Sigmoid colon (tissue), 4 donors: ENCODE measurements around the gene EIF1.

Experiments
- CTCF ChIP-seq, 4 experiments: fragments of 450-650 bp in 3 of 4; fragments of 200-600 bp in 1 of 4; IDR thresholded peaks; one replicate each; pipeline ENCODE4 v1.5.1; 2016 to 2019; ENCODE audit warnings: antibody characterized with exemption in 4 of 4, mild to moderate bottlenecking in 3 of 4, moderate library complexity in 2 of 4
- EP300 ChIP-seq, 4 donors: sonication (generic); formaldehyde crosslinking; IDR thresholded peaks; one replicate each; pipeline ENCODE4 v1.6.1; 2017; ENCODE audit warnings: antibody characterized with exemption in 4 of 4
- POLR2A ChIP-seq, 2 donors: fragments of 450-650 bp; IDR thresholded peaks; one replicate each; pipeline ENCODE4 v1.6.1; 2016; ENCODE audit warnings: antibody characterized with exemption in 2 of 2, mild to moderate bottlenecking in 2 of 2, moderate library complexity in 2 of 2
- POLR2AphosphoS5 ChIP-seq, 4 donors: sonication (generic); formaldehyde crosslinking; IDR thresholded peaks; one replicate each; pipeline ENCODE4 v1.6.1; 2017; ENCODE audit warnings: antibody characterized with exemption in 4 of 4

- TF ChIP-seq POLR2A (IDR thresholded peaks at IDR 0.05): no peak
- TF ChIP-seq CTCF (IDR thresholded peaks at IDR 0.05): no peak
- no peak for TF ChIP-seq POLR2AphosphoS5 (IDR thresholded peaks at IDR 0.05)
- no peak for TF ChIP-seq EP300 (IDR thresholded peaks at IDR 0.05)
These were observed 14.0 kb downstream of the EIF1 start for GRCh38 chr17:41702712-41703111.
